Suprapubic skin (tissue), 4 donors: ENCODE measurements around the gene KIF20B.

Experiments
- CTCF ChIP-seq, 2 donors: fragments of 200-600 bp in 1 of 2; fragments of 450-650 bp in 1 of 2; sonication (generic) in 1 of 2; IDR thresholded peaks; one replicate each; pipeline ENCODE4 v1.5.1; 2016 to 2019; ENCODE audit warnings: antibody characterized with exemption in 2 of 2, mild to moderate bottlenecking in 1 of 2, moderate library complexity in 1 of 2
- EP300 ChIP-seq: sonication (generic); formaldehyde crosslinking; IDR thresholded peaks from one replicate; pipeline ENCODE4 v1.6.1; 2017; ENCODE audit warnings: antibody characterized with exemption
- POLR2A ChIP-seq, 2 donors: fragments of 450-650 bp; IDR thresholded peaks; one replicate each; pipeline ENCODE4 v1.6.1; 2017; ENCODE audit warnings: antibody characterized with exemption in 2 of 2, mild to moderate bottlenecking in 2 of 2, moderate library complexity in 2 of 2
- POLR2AphosphoS5 ChIP-seq, 3 donors: sonication (generic); formaldehyde crosslinking; IDR thresholded peaks; one replicate each; pipeline ENCODE4 v1.6.1; 2017; ENCODE audit warnings: antibody characterized with exemption in 3 of 3

- TF ChIP-seq CTCF (IDR thresholded peaks at IDR 0.05) (no peak), POLR2A (IDR thresholded peaks at IDR 0.05) (no peak), POLR2AphosphoS5 (IDR thresholded peaks at IDR 0.05) (no peak), EP300 (no peak)
These were observed 16.8 kb upstream of the KIF20B start for GRCh38 chr10:89684604-89685003.
